ENCODE results near the gene TOR1A.

The TOR1A gene

GRCh38 chr9:129775448-129775798 lies 48.5 kb downstream of the TOR1A start:
- Histone ChIP-seq H3K4me2 (ENCODE audit: low read depth, low read length, poor library complexity, severe bottlenecking) (no peak overlapping the region), H3K4me1 (ENCODE audit: insufficient read depth, low read length, poor library complexity, severe bottlenecking) (peaks cover 11% of the 10 kb centered on the region), H3K9me2 (replicated peaks; ENCODE audit: low read depth, low read length) (no peaks in the 10 kb centered on the region), H3K36me3 (ENCODE audit: insufficient read depth, low read length) (no peaks in the 10 kb centered on the region), H3K79me2 (ENCODE audit: insufficient read depth, low read length) (no peaks in the 10 kb centered on the region), H4K20me1 (ENCODE audit: insufficient read depth, low read length, poor library complexity, severe bottlenecking) (no peaks in the 10 kb centered on the region), H3K9me3 (ENCODE audit: insufficient read depth, low read depth, low read length) (no peaks in the 10 kb centered on the region), H3K27me3 (ENCODE audit: insufficient read depth, low read length, poor library complexity, severe bottlenecking) (no peaks in the 10 kb centered on the region), H3K4me3 (ENCODE audit: low read length, poor library complexity, severe bottlenecking) (no peak overlapping the region), H2AFZ (ENCODE audit: low read length) (no peak overlapping the region), H3K9ac (ENCODE audit: low read depth, low read length, poor library complexity, severe bottlenecking) (no peak overlapping the region), H3F3A (ENCODE audit: low read depth) (no peaks in the 10 kb centered on the region)
- no peak for TF ChIP-seq EZH2phosphoT487 (IDR thresholded peaks at IDR 0.05; ENCODE audit: borderline replicate concordance)
- TF ChIP-seq, protein P1, sequence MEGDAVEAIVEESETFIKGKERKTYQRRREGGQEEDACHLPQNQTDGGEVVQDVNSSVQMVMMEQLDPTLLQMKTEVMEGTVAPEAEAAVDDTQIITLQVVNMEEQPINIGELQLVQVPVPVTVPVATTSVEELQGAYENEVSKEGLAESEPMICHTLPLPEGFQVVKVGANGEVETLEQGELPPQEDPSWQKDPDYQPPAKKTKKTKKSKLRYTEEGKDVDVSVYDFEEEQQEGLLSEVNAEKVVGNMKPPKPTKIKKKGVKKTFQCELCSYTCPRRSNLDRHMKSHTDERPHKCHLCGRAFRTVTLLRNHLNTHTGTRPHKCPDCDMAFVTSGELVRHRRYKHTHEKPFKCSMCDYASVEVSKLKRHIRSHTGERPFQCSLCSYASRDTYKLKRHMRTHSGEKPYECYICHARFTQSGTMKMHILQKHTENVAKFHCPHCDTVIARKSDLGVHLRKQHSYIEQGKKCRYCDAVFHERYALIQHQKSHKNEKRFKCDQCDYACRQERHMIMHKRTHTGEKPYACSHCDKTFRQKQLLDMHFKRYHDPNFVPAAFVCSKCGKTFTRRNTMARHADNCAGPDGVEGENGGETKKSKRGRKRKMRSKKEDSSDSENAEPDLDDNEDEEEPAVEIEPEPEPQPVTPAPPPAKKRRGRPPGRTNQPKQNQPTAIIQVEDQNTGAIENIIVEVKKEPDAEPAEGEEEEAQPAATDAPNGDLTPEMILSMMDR (conservative IDR thresholded peaks at IDR 0.05; ENCODE audit: low read length) = no peak

- Histone ChIP-seq H3K4me1 (ENCODE audit: insufficient read depth, low read length, poor library complexity, severe bottlenecking) (peaks cover 11% of the 10 kb centered on the region), H3K9me2 (replicated peaks; ENCODE audit: low read depth, low read length) (no peaks in the 10 kb centered on the region)
These were observed 49.0 kb downstream of the TOR1A start for GRCh38 chr9:129774791-129775447.

DNA sequence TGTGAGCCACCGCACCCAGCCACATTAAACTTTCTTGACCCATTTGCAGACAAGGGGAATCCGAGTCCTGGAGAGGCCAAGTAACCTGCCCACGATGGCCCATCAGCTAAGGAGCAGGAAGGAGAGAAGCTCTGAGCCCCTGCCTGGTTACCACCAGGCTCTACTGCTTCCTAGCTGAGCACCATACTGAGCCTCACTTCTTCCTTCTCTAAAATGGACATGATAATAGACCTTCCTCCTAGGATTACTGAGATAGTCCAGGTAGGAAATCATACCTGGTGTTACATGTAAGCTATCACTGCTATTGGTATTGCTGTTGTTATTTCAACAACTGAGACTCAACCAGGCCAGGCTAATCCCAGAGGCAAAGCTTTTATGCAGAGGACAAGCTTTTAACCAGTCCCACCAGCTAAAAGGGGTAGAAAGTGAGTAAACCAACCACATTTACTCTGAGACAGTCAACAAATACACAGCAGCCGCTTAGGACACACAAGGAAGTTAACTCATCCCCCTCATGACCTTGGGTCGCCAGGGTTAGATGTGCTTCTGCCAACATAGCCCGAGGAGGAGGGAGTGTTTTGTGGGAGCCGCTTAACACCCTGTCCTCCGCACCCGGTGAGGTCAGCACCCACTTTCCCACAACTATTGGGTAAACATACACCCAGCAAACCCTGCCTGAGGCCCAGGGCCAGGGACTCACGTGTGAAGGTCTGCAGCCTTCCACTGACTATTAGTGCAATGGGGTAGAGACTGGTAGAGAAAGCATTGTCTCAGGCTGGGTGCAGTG lies 50.5 kb downstream of the TOR1A start:
- Histone ChIP-seq H3K79me2 (ENCODE audit: insufficient read depth, low read length) (no peaks in the 10 kb centered on the region), H4K20me1 (ENCODE audit: insufficient read depth, low read length, poor library complexity, severe bottlenecking) (no peaks in the 10 kb centered on the region), H2AFZ (ENCODE audit: low read length) (no peak overlapping the region), H3K9ac (ENCODE audit: low read depth, low read length, poor library complexity, severe bottlenecking) (no peak overlapping the region), H3K27me3 (ENCODE audit: insufficient read depth, low read length, poor library complexity, severe bottlenecking) (no peaks in the 10 kb centered on the region), H3K4me2 (ENCODE audit: low read depth, low read length, poor library complexity, severe bottlenecking) (no peak overlapping the region), H3K36me3 (ENCODE audit: insufficient read depth, low read length) (no peaks in the 10 kb centered on the region), H3K4me3 (ENCODE audit: low read length, poor library complexity, severe bottlenecking) (no peak overlapping the region), H3K9me2 (replicated peaks; ENCODE audit: low read depth, low read length) (no peaks in the 10 kb centered on the region), H3K9me3 (ENCODE audit: insufficient read depth, low read depth, low read length) (no peaks in the 10 kb centered on the region), H3K4me1 (ENCODE audit: insufficient read depth, low read length, poor library complexity, severe bottlenecking) (peaks cover 11% of the 10 kb centered on the region), H3F3A (ENCODE audit: low read depth) (no peaks in the 10 kb centered on the region)
- TF ChIP-seq EZH2phosphoT487 (IDR thresholded peaks at IDR 0.05; ENCODE audit: borderline replicate concordance) = no peak
- TF ChIP-seq, protein P1 (conservative IDR thresholded peaks at IDR 0.05; ENCODE audit: low read length) = no peak

More at GRCh38 chr9:129774791-129775447, 49.0 kb downstream of the TOR1A start:
- Histone ChIP-seq H3K27me3 (ENCODE audit: insufficient read depth, low read length, poor library complexity, severe bottlenecking) (no peaks in the 10 kb centered on the region), H4K20me1 (ENCODE audit: insufficient read depth, low read length, poor library complexity, severe bottlenecking) (no peaks in the 10 kb centered on the region), H3F3A (ENCODE audit: low read depth) (no peaks in the 10 kb centered on the region), H3K79me2 (ENCODE audit: insufficient read depth, low read length) (no peaks in the 10 kb centered on the region), H3K4me3 (ENCODE audit: low read length, poor library complexity, severe bottlenecking) (no peak overlapping the region), H3K36me3 (ENCODE audit: insufficient read depth, low read length) (no peaks in the 10 kb centered on the region), H3K9ac (ENCODE audit: low read depth, low read length, poor library complexity, severe bottlenecking) (no peak overlapping the region), H3K4me2 (ENCODE audit: low read depth, low read length, poor library complexity, severe bottlenecking) (no peak overlapping the region), H2AFZ (ENCODE audit: low read length) (no peak overlapping the region), H3K9me3 (ENCODE audit: insufficient read depth, low read depth, low read length) (no peaks in the 10 kb centered on the region)
- TF ChIP-seq, protein P1 (conservative IDR thresholded peaks at IDR 0.05; ENCODE audit: low read length) = no peak
- no peak for TF ChIP-seq EZH2phosphoT487 (IDR thresholded peaks at IDR 0.05; ENCODE audit: borderline replicate concordance)
